Heart left ventricle (tissue), 13 donors: Measurements from ENCODE around the gene DNMT3B.

Experiments
- POLR2A ChIP-seq, 2 donors: fragments of 450-650 bp; IDR thresholded peaks; one replicate each; pipeline ENCODE4 v1.6.1; 2017; ENCODE audit warnings: antibody characterized with exemption in 2 of 2, mild to moderate bottlenecking in 2 of 2, moderate library complexity in 2 of 2
- TF ChIP-seq, protein P1 (sequence below), 12 donors: fragments of 200-600 bp; sonication (generic) in 4 of 12; IDR thresholded peaks; one replicate each; pipeline versions ENCODE4 v1.5.0 to v1.8.0; 2018 to 2022; ENCODE audit warnings: antibody characterized with exemption in 12 of 12, mild to moderate bottlenecking in 5 of 12
- donor health status: ischemic (EF 13 %, LVEDD 7.1; RV severe dilation, severe dysfunction).
- donor health status: DM: no; HTN: yes; CAD: no.
- donor health status: DM: no; HTN: no; CAD: no.
- donor health status: ischemic (EF 25% LVEDD 6.9; RV normal size, moderate dysfunction).
- donor health status: ischemic (EF 25% LVEDD 5.7; RV mildly dilated, moderate dysfunction).
- donor health status: ischemic (EF 35%, LVEDD 5.7; RV mildly dilated, moderate dysfunction).
- donor health status: nonischemic (EF 11% LVEDD 7.7; RV severe dilation, severe dysfunction).
- donor health status: DM: yes; HTN: yes; CAD: no.
- donor health status: PGD.
- donor health status: ischemic (EF 29% LVEDD 5.4; RV normal size, mild dysfunction).
- donor health status: nonischemic (EF 23%, LVEDD 6.1; RV moderate dilation, normal function).

DNA sequence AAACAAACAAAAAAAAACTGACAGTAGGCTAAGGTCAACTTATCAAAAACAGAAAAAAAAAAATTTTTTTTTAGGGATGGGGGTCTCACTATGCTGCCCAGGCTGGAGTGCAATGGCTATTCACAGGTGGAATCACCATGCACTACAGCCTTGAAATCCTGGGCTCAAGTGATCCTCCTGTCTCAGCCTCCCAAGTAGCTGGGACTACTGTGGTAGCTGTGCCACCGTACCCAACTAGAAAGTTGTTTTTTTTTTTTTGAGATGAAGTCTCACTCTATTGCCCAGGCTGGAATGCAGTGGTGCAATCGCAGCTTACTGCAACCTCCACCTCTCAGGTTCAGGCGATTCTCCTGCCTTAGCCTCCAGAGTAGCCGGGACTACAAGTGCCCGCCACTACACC lies 21.0 kb upstream of the DNMT3B start:
- TF ChIP-seq, protein P1, sequence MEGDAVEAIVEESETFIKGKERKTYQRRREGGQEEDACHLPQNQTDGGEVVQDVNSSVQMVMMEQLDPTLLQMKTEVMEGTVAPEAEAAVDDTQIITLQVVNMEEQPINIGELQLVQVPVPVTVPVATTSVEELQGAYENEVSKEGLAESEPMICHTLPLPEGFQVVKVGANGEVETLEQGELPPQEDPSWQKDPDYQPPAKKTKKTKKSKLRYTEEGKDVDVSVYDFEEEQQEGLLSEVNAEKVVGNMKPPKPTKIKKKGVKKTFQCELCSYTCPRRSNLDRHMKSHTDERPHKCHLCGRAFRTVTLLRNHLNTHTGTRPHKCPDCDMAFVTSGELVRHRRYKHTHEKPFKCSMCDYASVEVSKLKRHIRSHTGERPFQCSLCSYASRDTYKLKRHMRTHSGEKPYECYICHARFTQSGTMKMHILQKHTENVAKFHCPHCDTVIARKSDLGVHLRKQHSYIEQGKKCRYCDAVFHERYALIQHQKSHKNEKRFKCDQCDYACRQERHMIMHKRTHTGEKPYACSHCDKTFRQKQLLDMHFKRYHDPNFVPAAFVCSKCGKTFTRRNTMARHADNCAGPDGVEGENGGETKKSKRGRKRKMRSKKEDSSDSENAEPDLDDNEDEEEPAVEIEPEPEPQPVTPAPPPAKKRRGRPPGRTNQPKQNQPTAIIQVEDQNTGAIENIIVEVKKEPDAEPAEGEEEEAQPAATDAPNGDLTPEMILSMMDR (IDR thresholded peaks at IDR 0.05) = no peak
- TF ChIP-seq POLR2A (IDR thresholded peaks at IDR 0.05) = no peak
